ENCODE results near the gene RIMOC1.
A peak's percentile ranks its signal among the peaks of the same experiment; 100 is the strongest.

Gene RIMOC1, protein sequence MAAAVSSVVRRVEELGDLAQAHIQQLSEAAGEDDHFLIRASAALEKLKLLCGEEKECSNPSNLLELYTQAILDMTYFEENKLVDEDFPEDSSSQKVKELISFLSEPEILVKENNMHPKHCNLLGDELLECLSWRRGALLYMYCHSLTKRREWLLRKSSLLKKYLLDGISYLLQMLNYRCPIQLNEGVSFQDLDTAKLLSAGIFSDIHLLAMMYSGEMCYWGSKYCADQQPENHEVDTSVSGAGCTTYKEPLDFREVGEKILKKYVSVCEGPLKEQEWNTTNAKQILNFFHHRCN

DNA sequence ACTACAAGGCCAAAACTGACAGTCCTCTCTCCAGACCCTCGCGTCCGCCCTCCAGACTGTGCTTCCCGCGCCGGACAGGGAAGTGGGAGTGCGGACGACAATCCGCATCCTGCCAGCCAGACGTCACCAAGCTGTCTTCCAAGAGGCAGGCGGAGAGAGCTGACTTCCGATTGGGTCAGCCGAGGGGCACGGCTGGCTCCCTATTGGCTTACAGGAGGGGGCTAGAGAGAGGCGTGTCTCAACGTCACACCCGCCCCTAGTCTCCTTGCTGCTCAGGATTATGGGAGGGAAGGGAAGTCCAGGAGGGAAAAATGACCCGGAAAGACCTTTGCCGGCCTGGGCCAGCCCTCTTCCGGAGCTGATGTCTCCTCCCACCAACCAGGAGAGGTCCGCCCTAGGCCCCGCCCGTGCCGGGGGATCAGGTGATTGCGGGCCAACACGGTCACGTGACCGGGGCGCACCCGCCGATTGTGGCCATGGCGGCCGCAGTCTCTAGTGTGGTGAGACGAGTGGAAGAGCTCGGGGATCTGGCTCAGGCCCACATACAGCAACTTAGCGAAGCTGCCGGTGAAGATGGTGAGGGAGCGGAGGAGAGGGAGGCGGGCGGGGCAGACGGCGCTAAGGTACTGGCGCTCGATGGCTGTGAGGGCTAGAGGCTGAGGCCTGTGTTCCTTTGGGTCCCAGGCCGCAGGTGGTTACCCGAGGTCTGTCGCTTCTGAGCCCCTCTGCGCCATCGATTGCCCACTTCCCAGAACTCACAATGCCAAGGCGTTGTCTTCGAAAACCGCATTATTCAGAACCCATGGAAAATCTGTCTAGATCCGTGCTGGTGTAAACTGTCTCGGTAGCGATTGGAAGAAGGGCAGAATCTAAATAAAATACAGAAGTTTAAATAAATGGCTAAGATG lies at the start of gene RIMOC1:
Gene RIMOC1 (plus strand): TSS at position 453 of the 908 bp plus-strand sequence. CDS start 24 bp downstream, at position 477.
- peak; percentile 94 for DNase-seq

DNA sequence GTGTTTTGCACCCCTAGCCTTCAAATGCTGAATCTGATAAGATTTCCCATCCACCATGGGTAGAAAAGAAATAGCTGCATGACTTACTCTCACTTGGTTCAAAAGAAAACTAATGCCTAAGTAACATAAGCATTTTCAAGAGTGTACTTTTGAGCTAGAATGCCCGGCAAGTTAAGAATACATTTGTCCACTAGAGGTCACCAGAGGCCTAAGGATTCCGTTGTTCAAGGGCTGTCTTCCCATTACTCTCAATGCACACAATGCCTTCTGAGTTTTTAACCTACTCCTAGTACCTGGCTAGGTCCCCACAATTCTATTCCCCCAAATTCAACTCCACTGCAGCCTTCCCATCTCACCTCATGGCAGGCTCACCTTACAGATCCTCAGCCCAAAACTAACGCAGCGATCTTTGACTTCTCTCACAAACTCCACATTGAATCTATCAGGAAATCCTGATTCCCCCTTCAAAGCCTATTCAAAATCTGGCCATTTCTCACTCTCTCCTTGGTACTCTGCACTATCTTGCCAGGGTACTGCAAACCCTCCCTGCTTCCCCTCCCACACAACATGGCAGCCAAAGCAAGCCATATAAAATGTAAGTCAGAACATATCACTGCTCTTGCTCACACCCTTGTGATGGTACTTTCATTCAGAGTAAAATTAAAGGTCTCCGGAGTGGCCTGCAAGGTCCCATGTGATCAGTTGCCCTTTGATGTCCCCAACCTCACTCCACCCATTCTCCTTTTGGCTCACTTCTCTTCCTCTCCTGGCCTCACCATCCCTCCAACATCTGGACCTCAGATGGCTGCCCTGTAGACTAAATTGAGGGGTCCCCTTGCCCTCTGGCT lies 47.3 kb upstream of the RIMOC1 start:
- no peak for DNase-seq

DNA sequence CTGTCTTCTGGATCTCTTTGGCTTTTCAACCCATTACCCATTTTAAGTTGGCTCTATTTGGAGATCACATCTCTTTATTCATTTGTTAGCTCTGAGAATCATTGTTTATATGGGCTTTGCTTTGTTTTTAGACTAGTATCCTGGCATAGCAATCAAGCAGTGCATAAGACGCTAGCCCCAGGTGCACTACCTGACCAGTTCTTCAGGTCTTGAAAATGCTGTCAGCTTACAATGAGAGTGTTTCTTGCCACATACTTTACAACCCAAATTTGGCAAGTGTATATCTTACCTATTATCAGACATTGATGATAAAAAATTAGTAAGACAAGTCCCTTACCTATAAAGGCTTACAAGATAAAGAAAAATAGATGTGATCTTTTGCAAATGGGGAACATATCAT lies 46.2 kb upstream of the RIMOC1 start:
- no peak for DNase-seq

DNA sequence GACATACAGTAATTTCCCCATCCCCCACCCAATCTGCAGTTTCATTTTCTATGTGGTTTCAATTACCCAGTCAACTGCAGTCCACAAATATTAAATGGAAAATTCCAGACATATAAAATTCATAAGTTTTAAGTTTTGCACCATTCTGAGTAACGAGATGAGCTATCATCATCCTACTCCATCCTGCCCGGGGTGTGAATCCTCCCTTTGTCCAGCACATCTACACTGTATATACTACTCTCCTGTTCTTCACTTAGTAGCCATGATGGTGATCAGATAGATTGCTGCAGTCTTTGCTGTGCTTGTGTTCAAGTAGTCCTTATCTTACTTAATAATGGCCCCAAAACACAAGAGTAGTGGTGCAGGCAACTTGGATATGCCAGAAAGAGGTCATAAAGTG lies 45.3 kb upstream of the RIMOC1 start:
- no peak for DNase-seq

DNA sequence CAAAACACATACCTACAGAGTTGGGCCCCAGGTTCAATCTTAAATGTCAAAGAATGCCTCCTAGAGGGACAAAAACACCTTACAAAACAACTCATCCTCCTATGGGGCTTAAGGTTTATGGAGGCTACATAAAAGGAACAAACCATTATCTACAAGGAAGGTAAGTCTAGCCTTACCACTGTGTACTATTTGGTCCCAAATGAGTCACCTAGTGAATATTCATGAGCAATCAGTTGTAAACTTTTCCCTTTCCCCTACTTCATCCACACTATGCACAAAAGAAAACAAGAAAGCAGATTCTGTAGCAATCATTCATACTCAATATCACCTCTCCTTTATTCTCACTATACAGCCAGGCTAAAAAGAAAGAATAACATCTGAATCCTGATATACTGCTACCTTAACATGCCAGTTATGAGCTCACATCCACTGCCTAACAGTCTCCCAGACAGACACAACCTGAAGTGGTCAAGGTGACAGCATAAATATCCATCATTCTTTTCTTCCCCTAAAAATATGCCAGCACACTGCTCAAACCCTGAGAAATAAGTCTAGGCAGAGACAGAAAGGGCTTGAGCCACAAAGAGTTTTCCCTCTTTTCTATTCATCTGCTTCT lies 40.2 kb upstream of the RIMOC1 start:
- no peak for DNase-seq

DNA sequence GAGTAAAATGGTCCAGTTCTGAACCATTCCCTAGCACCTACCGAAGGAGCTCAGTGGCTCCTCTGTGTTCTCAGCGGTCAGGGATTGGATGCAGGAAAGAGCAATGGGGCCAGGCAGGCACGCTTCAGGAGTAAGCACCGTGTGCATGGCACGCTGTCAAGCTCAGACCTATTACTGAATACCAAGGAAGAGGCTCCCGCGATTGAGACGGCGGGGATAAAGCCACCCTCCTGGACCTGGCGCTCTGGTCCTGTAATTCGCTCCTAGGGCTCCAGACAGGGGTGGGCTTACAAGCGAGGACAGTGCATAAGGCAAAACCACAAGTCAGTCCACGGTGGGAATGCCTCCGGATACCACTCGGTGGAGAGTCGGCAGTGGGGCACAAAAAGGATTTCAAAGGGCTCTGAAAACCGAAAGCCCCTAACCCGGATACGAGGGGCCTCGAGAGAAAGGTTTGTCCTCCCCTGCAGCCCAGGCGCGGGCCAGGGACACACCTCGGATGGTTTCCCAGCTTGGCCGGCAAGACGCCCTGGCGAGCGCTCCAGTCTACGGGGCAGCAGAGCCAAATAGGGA lies 34.9 kb upstream of the RIMOC1 start:
- DNase-seq = no peak

DNA sequence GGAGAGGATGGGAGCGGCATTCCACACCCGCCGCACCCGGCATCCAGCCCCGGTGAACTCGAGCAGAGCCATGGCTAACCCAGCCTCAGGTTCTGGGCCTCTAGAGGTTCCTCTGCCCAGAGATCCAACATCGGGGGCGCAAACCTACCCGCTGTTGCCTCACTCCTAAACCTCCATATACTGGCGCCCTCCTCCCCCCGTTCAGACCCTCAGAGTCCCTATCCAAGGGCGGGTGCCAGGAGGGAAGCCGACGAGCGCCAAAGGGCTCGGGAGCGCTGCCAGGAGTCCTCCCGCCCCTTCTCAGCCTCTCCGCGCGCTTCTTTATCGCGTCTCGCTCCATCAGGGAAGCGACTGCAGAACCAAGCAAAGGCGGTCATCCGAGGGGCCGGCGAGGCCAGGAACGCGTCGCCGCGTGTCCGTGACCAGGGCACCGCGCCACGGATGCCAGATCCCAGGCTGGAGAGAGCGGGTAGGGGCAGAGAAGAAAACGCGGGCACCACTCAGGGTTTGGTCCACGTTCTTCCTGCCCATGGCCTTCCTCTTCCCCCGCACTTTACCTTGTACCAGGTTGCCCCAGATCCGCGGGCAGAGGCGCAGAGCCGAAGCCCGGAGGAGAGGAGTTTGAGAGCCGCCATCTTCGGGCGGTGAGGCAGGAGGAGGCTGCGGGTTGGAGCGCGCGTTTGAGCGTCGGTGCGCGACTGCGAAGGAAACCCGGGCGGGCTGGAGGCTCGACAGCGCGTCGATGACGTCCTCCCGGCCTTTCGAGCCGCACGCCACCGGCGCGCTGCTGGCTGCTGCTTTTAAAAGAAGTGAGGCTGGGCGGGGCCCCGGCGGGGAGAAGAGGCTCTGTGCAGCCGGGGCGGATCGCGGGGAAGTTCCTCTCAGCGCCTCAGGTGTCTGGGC lies 34.2 kb upstream of the RIMOC1 start, which contains the start of gene OXCT1:
Gene OXCT1 (minus strand): TSS at position 702 of the 903 bp plus-strand sequence. CDS start 67 bp downstream, at position 635.
- no peak for DNase-seq

DNA sequence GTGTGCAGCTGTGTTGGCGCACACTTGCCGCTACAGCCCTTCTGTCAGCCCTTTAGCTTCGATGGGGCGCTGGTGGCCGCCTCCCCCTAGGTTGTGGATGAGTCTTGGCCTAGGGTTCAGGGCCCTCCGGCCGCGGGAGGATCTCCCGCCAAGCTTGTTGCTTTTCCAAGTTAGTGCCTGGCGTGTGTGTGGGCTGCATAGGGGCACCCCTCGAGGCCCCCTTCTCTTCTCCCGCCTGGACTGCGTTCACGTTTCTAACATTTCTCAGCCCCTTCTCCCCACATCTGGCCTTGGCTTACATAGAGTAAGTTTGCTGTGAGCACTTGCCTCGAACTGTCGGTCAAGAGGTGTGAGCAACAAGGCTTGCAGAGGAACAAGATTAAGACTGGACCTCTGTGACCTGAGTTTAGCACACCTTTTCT lies 33.5 kb upstream of the RIMOC1 start:
- DNase-seq = no peak

DNA sequence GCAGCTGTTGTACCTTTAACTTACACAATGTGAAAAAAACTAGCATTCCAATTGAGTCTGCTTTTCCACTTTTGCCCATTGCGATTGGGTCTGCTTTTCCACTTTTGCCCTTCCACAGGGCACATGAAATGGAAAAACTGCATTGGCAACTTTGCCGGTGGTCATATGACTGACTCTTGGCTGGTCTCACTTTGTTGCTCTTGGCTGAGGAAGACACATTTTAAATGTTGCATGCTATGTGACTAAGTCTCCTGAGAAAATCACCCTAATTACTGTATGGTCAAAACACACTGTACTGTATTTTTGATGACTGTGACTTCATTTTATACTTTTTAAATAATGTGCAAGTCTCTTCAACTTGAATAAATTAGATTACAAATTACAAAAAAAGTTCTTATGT lies 32.3 kb upstream of the RIMOC1 start:
- DNase-seq = no peak

DNA sequence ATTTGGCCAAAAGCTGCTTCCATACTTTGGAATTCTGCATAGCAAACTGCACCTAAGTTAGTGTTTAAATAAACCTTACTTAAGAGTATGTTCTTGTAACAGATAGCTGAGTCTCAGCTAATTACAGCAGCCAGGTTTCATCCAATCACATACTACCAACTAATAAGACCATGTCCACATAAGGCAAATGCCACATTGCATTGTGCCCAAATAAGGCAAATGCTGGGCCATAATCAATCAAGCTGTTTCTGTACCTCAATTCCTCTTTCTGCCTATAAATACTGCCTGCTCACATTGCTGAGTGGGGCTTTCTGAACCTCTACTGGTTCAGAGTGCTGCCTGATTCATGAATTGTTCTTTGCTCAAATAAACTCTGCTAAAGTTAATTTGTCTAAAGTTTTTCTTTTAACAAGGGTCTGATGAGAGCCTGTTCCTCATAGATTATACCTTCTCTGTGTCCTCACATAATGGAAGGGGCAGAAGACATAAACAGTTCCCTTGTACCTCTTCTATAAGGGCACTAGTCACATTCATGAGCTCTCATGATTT lies 29.6 kb upstream of the RIMOC1 start:
- DNase-seq = no peak

DNA sequence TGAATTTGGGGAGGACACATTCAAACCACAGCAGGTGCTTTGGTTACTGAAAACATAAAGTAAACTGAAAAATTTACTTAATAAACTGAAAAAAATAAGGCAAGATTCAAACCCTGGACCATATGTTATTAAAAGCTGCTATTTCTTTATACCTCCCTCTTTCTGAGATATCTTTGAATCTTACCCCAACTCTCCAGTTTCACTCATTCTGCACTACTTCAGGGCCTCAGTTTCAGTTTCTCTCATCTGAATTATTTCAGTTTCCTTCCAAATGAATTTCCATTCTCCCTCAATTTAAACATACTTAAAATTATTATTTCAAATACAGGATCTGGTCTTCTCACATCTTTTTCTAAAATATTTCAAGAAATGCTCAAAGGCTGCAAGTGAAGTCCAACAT lies 29.0 kb upstream of the RIMOC1 start:
- no peak for DNase-seq

DNA sequence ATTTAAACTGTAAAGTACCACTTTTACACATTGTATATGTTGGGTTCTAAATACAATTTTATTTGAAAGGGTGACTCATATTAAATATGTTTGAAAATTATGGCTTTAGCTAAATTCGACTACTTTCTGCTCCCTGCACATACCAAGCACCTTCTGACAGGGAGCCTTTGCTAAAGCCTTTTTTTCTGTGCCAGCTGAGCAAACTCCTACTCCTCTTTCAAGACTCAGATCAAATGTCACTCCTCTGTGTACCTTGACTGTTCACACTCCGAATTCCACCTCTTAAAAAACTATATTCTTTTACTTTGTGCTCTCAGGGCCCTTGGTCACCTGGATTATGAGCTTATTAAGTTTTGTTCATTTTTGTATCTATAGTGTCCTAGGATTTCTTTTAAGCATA lies 27.5 kb upstream of the RIMOC1 start:
- no peak for DNase-seq

DNA sequence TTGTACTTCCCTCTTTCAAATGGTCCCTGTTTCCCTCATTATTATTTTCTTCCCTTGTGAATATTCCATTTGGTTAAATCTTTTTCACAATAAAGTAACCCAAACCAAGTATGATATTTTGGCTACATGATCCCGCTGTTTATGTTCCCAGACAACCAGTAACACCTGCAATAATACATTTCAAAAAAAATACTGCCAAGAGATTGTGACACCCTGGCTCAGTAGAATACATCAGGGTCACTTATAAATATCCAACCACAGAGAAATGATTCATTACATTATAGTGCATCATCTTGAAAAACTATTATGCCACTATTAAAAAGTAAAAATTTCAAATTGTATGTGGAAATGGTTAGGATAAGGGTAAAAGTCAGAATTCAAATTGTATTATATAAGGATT lies 26.7 kb upstream of the RIMOC1 start:
- no peak for DNase-seq

DNA sequence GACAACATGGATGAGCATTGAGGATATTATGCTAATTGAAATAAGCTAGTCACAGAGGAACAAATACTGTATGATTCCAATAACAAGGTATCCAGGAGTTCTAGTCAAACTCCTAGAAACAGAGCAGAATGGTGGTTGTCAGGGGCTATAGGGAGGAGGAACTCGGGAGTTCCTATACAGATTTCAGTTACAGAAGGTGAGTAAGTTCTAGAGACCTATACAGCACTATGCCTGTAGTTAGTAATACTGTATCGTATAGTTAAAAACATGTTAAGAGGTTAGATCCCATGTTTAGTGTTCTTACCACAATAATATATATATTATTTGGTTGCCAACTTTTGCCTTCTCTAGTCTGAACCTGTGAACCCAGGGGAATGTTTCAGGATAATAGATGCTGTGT lies 26.0 kb upstream of the RIMOC1 start:
- DNase-seq = no peak

DNA sequence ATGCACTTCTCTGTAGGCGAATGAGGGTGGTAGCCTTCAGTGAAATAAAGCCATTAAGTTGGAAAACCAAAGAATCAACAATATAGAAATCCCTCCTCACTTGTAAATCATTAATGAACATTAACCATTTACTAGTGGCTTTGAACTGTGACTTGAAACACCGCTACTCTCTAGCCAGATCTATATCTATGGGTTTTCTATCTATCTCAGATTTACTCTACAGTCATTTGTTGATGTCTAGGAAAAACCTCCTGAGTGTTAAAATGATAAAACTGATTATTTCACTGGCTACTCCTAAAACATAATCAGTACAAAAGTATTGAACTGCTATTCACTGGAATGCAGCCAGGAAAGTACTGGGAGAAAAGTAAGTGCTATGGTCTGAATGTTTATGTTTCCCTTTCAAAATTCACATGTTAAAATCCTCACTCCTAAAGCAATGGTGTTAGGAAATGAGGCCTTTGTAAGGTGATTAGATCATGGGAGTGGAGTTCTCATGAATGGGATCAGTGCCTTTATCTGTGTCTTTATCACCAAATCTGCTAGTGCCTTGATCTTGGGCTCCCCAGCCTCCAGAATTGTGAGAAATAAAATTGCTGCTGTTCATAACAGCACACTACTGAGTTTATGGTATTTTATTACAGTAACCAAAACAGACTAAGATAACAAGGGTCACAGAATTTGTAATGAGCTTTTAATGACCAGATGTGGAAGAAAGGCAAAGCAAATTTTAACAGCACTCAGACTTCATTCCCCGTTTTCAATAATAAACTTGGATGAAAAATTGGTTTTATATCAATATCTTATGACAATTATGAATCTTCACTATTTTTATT lies 25.3 kb upstream of the RIMOC1 start:
- DNase-seq = no peak

DNA sequence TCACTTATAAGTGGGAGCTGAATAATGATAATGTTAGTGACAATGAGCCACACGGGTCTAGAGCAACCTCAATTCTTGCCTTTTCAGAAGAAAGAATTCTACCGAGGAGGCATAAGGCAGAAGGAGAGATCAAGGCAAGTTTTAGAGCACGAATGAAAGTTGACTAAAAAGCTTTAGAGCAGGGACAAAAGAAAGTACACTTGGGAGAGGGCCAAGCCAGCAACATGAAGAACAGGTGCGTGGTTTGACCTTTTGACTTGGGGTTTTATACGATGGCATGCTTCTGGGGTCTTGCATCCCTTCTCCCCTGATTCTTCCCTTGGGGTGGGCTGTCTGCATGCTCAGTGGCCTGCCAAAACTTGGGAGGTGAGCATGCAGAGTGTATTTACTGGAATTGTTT lies 21.4 kb upstream of the RIMOC1 start:
- no peak for DNase-seq

DNA sequence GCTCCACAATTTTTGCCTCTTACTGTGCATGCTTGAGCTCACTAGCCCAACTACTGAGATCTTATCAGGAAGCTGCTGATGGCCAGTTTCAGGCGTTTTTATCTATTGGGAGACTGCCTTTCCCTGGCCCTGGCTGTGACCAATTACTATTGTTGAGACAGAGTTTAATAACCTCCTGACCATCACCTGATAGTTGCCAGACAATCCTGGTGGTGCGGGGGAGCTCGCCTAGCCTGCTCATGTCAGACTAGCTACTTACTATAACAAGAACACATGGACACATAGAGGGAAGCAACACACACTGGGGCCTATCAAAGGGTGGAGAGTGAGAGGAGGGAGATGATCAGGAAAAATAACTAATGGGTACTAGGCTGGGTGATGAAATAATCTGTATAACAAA lies 20.9 kb upstream of the RIMOC1 start:
- DNase-seq = no peak

DNA sequence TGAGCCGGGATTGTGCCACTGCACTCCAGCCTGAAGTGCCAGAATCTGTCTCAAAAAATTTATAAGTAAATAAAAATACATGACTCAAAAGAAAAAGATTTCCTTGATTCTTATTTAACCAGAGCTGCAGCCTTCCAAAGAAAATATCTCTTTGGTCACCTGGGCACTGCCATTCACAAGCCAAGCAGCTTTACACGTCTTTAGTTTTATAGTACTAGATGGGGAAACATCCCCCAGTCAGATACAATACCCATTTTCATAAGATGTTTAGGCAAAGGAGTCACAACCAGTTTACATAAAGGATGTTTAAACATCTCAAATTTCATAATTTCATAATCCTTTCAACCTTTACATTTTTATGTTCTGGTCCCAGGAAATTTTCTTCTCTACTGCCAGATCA lies 20.2 kb upstream of the RIMOC1 start:
- no peak for DNase-seq

DNA sequence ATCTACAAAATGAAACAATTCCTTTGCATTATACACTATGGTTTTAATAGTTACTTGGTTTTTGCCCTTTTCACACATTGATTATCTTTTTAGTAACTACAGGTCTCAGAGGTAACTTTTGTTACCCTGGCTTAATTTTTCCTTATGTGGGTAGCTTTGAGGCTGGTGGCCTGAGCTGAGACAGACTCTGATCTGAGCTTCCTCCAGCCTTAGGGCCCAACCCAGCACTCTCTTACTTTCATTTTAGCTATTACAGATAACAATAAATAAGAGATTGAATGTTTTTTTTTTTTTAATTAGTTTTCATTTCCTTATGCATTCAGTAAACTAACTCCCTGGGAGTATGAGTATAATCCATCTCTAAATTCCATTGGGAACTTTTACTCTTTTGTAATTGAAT lies 18.9 kb upstream of the RIMOC1 start:
- DNase-seq = no peak

Data from cortex of kidney (tissue), 1 donor.